Endodermal cell (in vitro differentiated cells): ENCODE data around the gene IL21. TPM values are rescaled to one million over a fixed set of nuclear protein-coding genes. Genes with fewer than 3 reads are reported as not detected.

Source experiments
- DNase-seq: peaks from one replicate; pipeline ENCODE4 v3.0.0-alpha.2; 2017
- H3K27ac ChIP-seq: 2 replicates; pipeline ENCODE4 v1.5.1; 2013; ENCODE audit warnings: mild to moderate bottlenecking, low read depth, low read length, moderate library complexity
- H3K27me3 ChIP-seq: 2 replicates; pipeline ENCODE4 v1.6.1; 2013; ENCODE audit warnings: mild to moderate bottlenecking, low read length, moderate library complexity; ENCODE audit not compliant: insufficient read depth, control insufficient read depth, poor library complexity, severe bottlenecking
- H3K36me3 ChIP-seq: 2 replicates; pipeline ENCODE4 v1.7.0; 2013; ENCODE audit warnings: mild to moderate bottlenecking, low read length, moderate library complexity; ENCODE audit not compliant: control insufficient read depth, insufficient read depth
- H3K4me1 ChIP-seq: one replicate; pipeline ENCODE4 v1.7.0; 2013; ENCODE audit warnings: low read length; ENCODE audit not compliant: control insufficient read depth, insufficient read depth
- H3K4me3 ChIP-seq: 2 replicates; pipeline ENCODE4 v1.5.1; 2013; ENCODE audit warnings: mild to moderate bottlenecking, low read length, moderate library complexity
- H3K9ac ChIP-seq: 2 replicates; pipeline ENCODE4 v1.6.1; 2013; ENCODE audit warnings: mild to moderate bottlenecking, low read length, moderate library complexity; ENCODE audit not compliant: poor library complexity, severe bottlenecking; ENCODE audit errors: extremely low read depth
- H3K9me3 ChIP-seq: 2 replicates; pipeline ENCODE4 v1.6.1; 2013; ENCODE audit warnings: mild to moderate bottlenecking, low read length, moderate library complexity; ENCODE audit not compliant: control insufficient read depth
- H3K27ac Mint-ChIP-seq: 2 replicates; pipeline ENCODE4 v1.8.0; 2020; ENCODE audit warnings: mixed read lengths
- H3K27me3 Mint-ChIP-seq: 2 replicates; pipeline ENCODE4 v1.8.0; 2021; ENCODE audit warnings: mild to moderate bottlenecking, mixed read lengths; ENCODE audit not compliant: insufficient read depth
- H3K36me3 Mint-ChIP-seq: 2 replicates; pipeline ENCODE4 v1.8.0; 2020; ENCODE audit warnings: low read depth, mixed read lengths
- H3K4me1 Mint-ChIP-seq: 2 replicates; pipeline ENCODE4 v1.8.0; 2020; ENCODE audit warnings: mixed read lengths
- H3K4me3 Mint-ChIP-seq: 2 replicates; pipeline ENCODE4 v1.8.0; 2020; ENCODE audit warnings: mild to moderate bottlenecking, moderate library complexity, mixed read lengths
- H3K9me3 Mint-ChIP-seq: 2 replicates; pipeline ENCODE4 v1.8.0; 2020; ENCODE audit warnings: mild to moderate bottlenecking, mixed read lengths
- WGBS, 2 experiments: methylation state at CpG; one replicate each; pipeline versions ENCODE4 v1.1.5 to v1.1.7; 2013; ENCODE audit warnings: missing lambda C conversion rate in 2 of 2, mixed read lengths in 1 of 2; ENCODE audit not compliant: insufficient coverage in 1 of 2, insufficient read length in 1 of 2; 5-methylcytosine and 5-hydroxymethylcytosine counted together
- total RNA-seq, 2 donors: library from RNA; stranded (reverse); fragmentation: NEBNext Ultra II Directional in 1 of 2; extraction: Animal tissue kit (Norgen Biotek cat#: 25700) in 1 of 2; gene quantifications; 2 replicates in 1 of 2; 3 replicates in 1 of 2; pipeline ENCODE4 v1.2.1, GENCODE V29; 2021
- TF ChIP-seq, protein P1 (sequence below): fragments of 200-600 bp; sonication (generic); conservative IDR thresholded peaks from 2 replicates; pipeline ENCODE4 v1.5.0; 2021; ENCODE audit warnings: antibody characterized with exemption, mild to moderate bottlenecking

The IL21 gene
- total RNA-seq, 2 donors from 2014 or later = not detected

GRCh38 chr4:122616915-122617596 is 3.8 kb downstream of the IL21 start:
- Mint-ChIP-seq H3K4me1 (peaks cover 11% of the 10 kb centered on the region), H3K9me3 (no peaks in the 10 kb centered on the region), H3K27ac (no peak overlapping the region), H3K4me3 (no peak overlapping the region), H3K27me3 (no peaks in the 10 kb centered on the region), H3K36me3 (no peaks in the 10 kb centered on the region)
- DNase-seq = no peak
- TF ChIP-seq, protein P1, sequence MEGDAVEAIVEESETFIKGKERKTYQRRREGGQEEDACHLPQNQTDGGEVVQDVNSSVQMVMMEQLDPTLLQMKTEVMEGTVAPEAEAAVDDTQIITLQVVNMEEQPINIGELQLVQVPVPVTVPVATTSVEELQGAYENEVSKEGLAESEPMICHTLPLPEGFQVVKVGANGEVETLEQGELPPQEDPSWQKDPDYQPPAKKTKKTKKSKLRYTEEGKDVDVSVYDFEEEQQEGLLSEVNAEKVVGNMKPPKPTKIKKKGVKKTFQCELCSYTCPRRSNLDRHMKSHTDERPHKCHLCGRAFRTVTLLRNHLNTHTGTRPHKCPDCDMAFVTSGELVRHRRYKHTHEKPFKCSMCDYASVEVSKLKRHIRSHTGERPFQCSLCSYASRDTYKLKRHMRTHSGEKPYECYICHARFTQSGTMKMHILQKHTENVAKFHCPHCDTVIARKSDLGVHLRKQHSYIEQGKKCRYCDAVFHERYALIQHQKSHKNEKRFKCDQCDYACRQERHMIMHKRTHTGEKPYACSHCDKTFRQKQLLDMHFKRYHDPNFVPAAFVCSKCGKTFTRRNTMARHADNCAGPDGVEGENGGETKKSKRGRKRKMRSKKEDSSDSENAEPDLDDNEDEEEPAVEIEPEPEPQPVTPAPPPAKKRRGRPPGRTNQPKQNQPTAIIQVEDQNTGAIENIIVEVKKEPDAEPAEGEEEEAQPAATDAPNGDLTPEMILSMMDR = no peak
- H3K36me3 ChIP-seq = no peaks in the 10 kb centered on the region
- no peaks in the 10 kb centered on the region for H3K27me3 ChIP-seq
- no peak overlapping the region for H3K9ac ChIP-seq
- no peaks in the 10 kb centered on the region for H3K9me3 ChIP-seq
- WGBS, 2 experiments = 78 to 83% methylated on average over 1 to 4 of the region's 6 CpGs
- H3K4me3 ChIP-seq = no peak overlapping the region
- no peak overlapping the region for H3K27ac ChIP-seq
- no peaks in the 10 kb centered on the region for H3K4me1 ChIP-seq

DNA sequence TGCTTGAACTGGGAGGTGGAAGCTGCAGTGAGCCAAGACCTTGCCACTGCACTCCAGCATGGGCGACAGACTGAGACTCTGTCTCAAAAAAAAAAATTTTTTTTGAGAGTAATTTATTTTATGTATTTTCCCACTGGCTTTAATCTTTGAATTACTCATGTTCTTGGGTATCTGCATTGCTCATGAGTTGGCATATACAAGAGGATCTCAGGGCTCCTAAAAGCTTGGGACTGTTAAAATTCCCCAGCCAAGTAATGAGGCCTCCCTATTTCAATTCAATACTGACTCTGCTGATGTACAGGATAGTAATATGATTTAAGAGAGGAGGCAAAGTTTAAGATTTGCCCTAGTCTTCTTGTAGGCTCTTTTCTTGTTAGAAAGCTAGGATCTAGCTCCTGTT is 6.2 kb downstream of the IL21 start:
- DNase-seq = no peak
- no peaks in the 10 kb centered on the region for H3K9me3 ChIP-seq
- Mint-ChIP-seq H3K9me3 (no peaks in the 10 kb centered on the region), H3K4me1 (peaks cover 11% of the 10 kb centered on the region), H3K36me3 (no peaks in the 10 kb centered on the region), H3K4me3 (no peak overlapping the region), H3K27me3 (no peaks in the 10 kb centered on the region), H3K27ac (no peak overlapping the region)
- no peak overlapping the region for H3K9ac ChIP-seq
- no peak overlapping the region for H3K4me3 ChIP-seq
- no peaks in the 10 kb centered on the region for H3K27me3 ChIP-seq
- H3K4me1 ChIP-seq = no peaks in the 10 kb centered on the region
- WGBS, 2 experiments = 88 to 100% methylated on average over 1 of the region's 1 CpG
- no peak overlapping the region for H3K27ac ChIP-seq
- no peaks in the 10 kb centered on the region for H3K36me3 ChIP-seq
- TF ChIP-seq, protein P1 = no peak

DNA sequence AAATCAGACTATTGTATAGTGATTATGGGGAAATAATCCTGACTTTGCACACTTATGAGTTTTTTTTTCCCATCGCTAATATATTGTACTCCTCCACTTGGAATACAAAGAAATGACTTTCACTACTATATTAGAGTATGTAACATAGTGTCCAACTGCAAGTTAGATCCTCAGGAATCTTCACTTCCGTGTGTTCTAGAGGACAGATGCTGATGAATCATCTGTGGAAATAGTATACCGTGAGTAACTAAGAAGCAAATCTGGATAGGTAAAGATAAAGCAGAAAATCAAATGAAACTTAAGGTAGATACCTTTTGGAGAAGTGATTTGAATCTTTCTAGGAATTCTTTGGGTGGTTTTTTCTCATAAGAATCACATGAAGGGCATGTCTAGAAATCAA is 8.3 kb downstream of the IL21 start:
- WGBS, 2 experiments = 89 to 90% methylated on average over 1 to 2 of the region's 3 CpGs
- Mint-ChIP-seq H3K4me3 (no peak overlapping the region), H3K27me3 (no peaks in the 10 kb centered on the region), H3K4me1 (peaks cover 4% of the 10 kb centered on the region), H3K36me3 (no peaks in the 10 kb centered on the region), H3K27ac (no peak overlapping the region), H3K9me3 (no peaks in the 10 kb centered on the region)
- no peak for DNase-seq
- H3K4me1 ChIP-seq = peaks cover 10% of the 10 kb centered on the region
- TF ChIP-seq, protein P1 = no peak
- no peaks in the 10 kb centered on the region for H3K27me3 ChIP-seq
- H3K9me3 ChIP-seq = no peaks in the 10 kb centered on the region
- H3K27ac ChIP-seq = no peak overlapping the region
- no peak overlapping the region for H3K9ac ChIP-seq
- H3K36me3 ChIP-seq = no peaks in the 10 kb centered on the region
- no peak overlapping the region for H3K4me3 ChIP-seq
